IPS-20b (cell line): ENCODE results near the gene PDIA4.
"Not testable (repeated sequence)": the region's sequence is repeated elsewhere in the genome, so short reads cannot be mapped to it uniquely, and the experiment has no call there.

ENCODE experiments used
- H3K27ac ChIP-seq: one replicate; pipeline ENCODE4 v1.5.1; 2013; ENCODE audit warnings: low read length
- H3K27me3 ChIP-seq: 2 replicates; pipeline ENCODE4 v1.6.1; 2013; ENCODE audit warnings: mild to moderate bottlenecking, low read length, inconsistent platforms; ENCODE audit not compliant: insufficient read depth
- H3K36me3 ChIP-seq: 2 replicates; pipeline ENCODE4 v1.6.1; 2013; ENCODE audit warnings: low read depth, mild to moderate bottlenecking, inconsistent platforms, low read length, moderate library complexity; ENCODE audit not compliant: insufficient read depth
- H3K4me1 ChIP-seq: 2 replicates; pipeline ENCODE4 v1.6.1; 2013; ENCODE audit warnings: mild to moderate bottlenecking, control low read depth, inconsistent platforms, low read length, moderate library complexity; ENCODE audit not compliant: insufficient read depth
- H3K4me3 ChIP-seq: 2 replicates; pipeline ENCODE4 v1.5.1; 2013; ENCODE audit warnings: mild to moderate bottlenecking, low read length, inconsistent platforms
- H3K9ac ChIP-seq: 2 replicates; pipeline ENCODE4 v1.6.1; 2013; ENCODE audit warnings: low read depth, mild to moderate bottlenecking, inconsistent platforms, low read length, moderate library complexity
- H3K9me3 ChIP-seq: 2 replicates; pipeline ENCODE4 v1.6.1; 2013; ENCODE audit warnings: mild to moderate bottlenecking, low read depth, low read length, inconsistent platforms; ENCODE audit not compliant: insufficient read depth

The PDIA4 gene

GRCh38 chr7:149030439-149030838, 2.1 kb upstream of the PDIA4 start:
- not testable (repeated sequence) for H3K27me3 ChIP-seq, H3K4me1 ChIP-seq

GRCh38 chr7:149027611-149028345, 527 bp downstream of the PDIA4 start:
- no peaks in the 10 kb centered on the region for H3K27me3 ChIP-seq
- peak overlapping the region; percentile 76 for H3K4me3 ChIP-seq
- peak overlapping the region; percentile 80 for H3K9ac ChIP-seq
- H3K27ac ChIP-seq, result no peak overlapping the region
- H3K36me3 ChIP-seq, result peaks cover 16% of the 10 kb centered on the region; the same call in 1 of the 2 replicates
- H3K4me1 ChIP-seq, result peaks cover 16% of the 10 kb centered on the region
- H3K9me3 ChIP-seq, result no peaks in the 10 kb centered on the region

More at GRCh38 chr7:149030439-149030838, 2.1 kb upstream of the PDIA4 start:
- not testable (repeated sequence) for H3K4me3 ChIP-seq, H3K36me3 ChIP-seq, H3K9me3 ChIP-seq, H3K27ac ChIP-seq, H3K9ac ChIP-seq

GRCh38 chr7:149027055-149027454, 1.2 kb downstream of the PDIA4 start:
- Histone ChIP-seq H3K27ac (no peak overlapping the region), H3K36me3 (peaks cover 22% of the 10 kb centered on the region; the same call in 1 of the 2 replicates), H3K4me3 (peak overlapping the region; percentile 76), H3K4me1 (peaks cover 16% of the 10 kb centered on the region), H3K27me3 (no peaks in the 10 kb centered on the region), H3K9me3 (no peaks in the 10 kb centered on the region), H3K9ac (peak overlapping the region; percentile 80; the same call in 1 of the 2 replicates)

GRCh38 chr7:149023662-149024061, 4.6 kb downstream of the PDIA4 start:
- Histone ChIP-seq H3K36me3 (peaks cover 46% of the 10 kb centered on the region), H3K4me3 (no peak overlapping the region), H3K9me3 (no peaks in the 10 kb centered on the region), H3K4me1 (peaks cover 13% of the 10 kb centered on the region), H3K9ac (peak overlapping the region; percentile 55; the same call in 1 of the 2 replicates), H3K27me3 (no peaks in the 10 kb centered on the region), H3K27ac (no peak overlapping the region)

- Histone ChIP-seq H3K36me3 (peaks cover 53% of the 10 kb centered on the region), H3K9ac (peak overlapping the region; percentile 55; the same call in 1 of the 2 replicates), H3K27ac (no peak overlapping the region), H3K4me1 (peaks cover 13% of the 10 kb centered on the region), H3K4me3 (no peak overlapping the region), H3K9me3 (no peaks in the 10 kb centered on the region), H3K27me3 (no peaks in the 10 kb centered on the region)
Measured at GRCh38 chr7:149022756-149023360, 5.4 kb downstream of the PDIA4 start.

- H3K27me3 ChIP-seq, result no peaks in the 10 kb centered on the region
- H3K36me3 ChIP-seq, result peaks cover 60% of the 10 kb centered on the region
- H3K4me1 ChIP-seq, result peaks cover 13% of the 10 kb centered on the region
- no peak overlapping the region for H3K4me3 ChIP-seq
- no peaks in the 10 kb centered on the region for H3K9me3 ChIP-seq
- H3K27ac ChIP-seq, result no peak overlapping the region
- H3K9ac ChIP-seq, result no peak overlapping the region
Measured at GRCh38 chr7:149021725-149022062, 6.6 kb downstream of the PDIA4 start.

- no peaks in the 10 kb centered on the region for H3K27me3 ChIP-seq
- no peak overlapping the region for H3K4me3 ChIP-seq
- peaks cover 13% of the 10 kb centered on the region for H3K4me1 ChIP-seq
- no peaks in the 10 kb centered on the region for H3K9me3 ChIP-seq
- no peak overlapping the region for H3K27ac ChIP-seq
- peaks cover 68% of the 10 kb centered on the region for H3K36me3 ChIP-seq
- H3K9ac ChIP-seq, result no peak overlapping the region
Measured at GRCh38 chr7:149020483-149020882, 7.8 kb downstream of the PDIA4 start.

- no peak overlapping the region for H3K4me3 ChIP-seq
- H3K9me3 ChIP-seq, result no peaks in the 10 kb centered on the region
- H3K27ac ChIP-seq, result no peak overlapping the region
- H3K9ac ChIP-seq, result no peak overlapping the region
- H3K36me3 ChIP-seq, result peaks cover 84% of the 10 kb centered on the region
- no peaks in the 10 kb centered on the region for H3K4me1 ChIP-seq
- no peaks in the 10 kb centered on the region for H3K27me3 ChIP-seq
Measured at GRCh38 chr7:149016876-149017275, 11.4 kb downstream of the PDIA4 start.

GRCh38 chr7:149014309-149014708, 14.0 kb downstream of the PDIA4 start:
- Histone ChIP-seq H3K27ac (no peak overlapping the region), H3K4me3 (no peak overlapping the region), H3K9ac (no peak overlapping the region), H3K27me3 (no peaks in the 10 kb centered on the region), H3K36me3 (peaks cover 92% of the 10 kb centered on the region), H3K4me1 (no peaks in the 10 kb centered on the region), H3K9me3 (no peaks in the 10 kb centered on the region)

GRCh38 chr7:149013876-149014275, 14.4 kb downstream of the PDIA4 start:
- Histone ChIP-seq H3K27ac (no peak overlapping the region), H3K4me1 (no peaks in the 10 kb centered on the region), H3K36me3 (peaks cover 92% of the 10 kb centered on the region), H3K9ac (no peak overlapping the region), H3K4me3 (no peak overlapping the region), H3K27me3 (no peaks in the 10 kb centered on the region), H3K9me3 (no peaks in the 10 kb centered on the region)

- not testable (repeated sequence) for H3K4me3 ChIP-seq, H3K27me3 ChIP-seq, H3K27ac ChIP-seq, H3K4me1 ChIP-seq, H3K9ac ChIP-seq, H3K9me3 ChIP-seq
- H3K36me3 ChIP-seq, result peaks cover 93% of the 10 kb centered on the region
Measured at GRCh38 chr7:149012730-149013129, 15.6 kb downstream of the PDIA4 start.

GRCh38 chr7:149011491-149011890, 16.8 kb downstream of the PDIA4 start:
- no peaks in the 10 kb centered on the region for H3K9me3 ChIP-seq
- no peak overlapping the region for H3K4me3 ChIP-seq
- no peaks in the 10 kb centered on the region for H3K27me3 ChIP-seq
- H3K9ac ChIP-seq, result no peak overlapping the region
- peaks cover 98% of the 10 kb centered on the region for H3K36me3 ChIP-seq
- no peaks in the 10 kb centered on the region for H3K4me1 ChIP-seq
- H3K27ac ChIP-seq, result no peak overlapping the region
